Sigmoid colon (tissue), 4 donors: ENCODE measurements around the gene GPC5.

Source experiments
- EP300 ChIP-seq, 4 donors: sonication (generic); formaldehyde crosslinking; IDR thresholded peaks; one replicate each; pipeline ENCODE4 v1.6.1; 2017; ENCODE audit warnings: antibody characterized with exemption in 4 of 4
- POLR2A ChIP-seq, 2 donors: fragments of 450-650 bp; IDR thresholded peaks; one replicate each; pipeline ENCODE4 v1.6.1; 2016; ENCODE audit warnings: antibody characterized with exemption in 2 of 2, mild to moderate bottlenecking in 2 of 2, moderate library complexity in 2 of 2
- POLR2AphosphoS5 ChIP-seq, 4 donors: sonication (generic); formaldehyde crosslinking; IDR thresholded peaks; one replicate each; pipeline ENCODE4 v1.6.1; 2017; ENCODE audit warnings: antibody characterized with exemption in 4 of 4
- TF ChIP-seq, protein P1 (sequence below), 4 experiments: fragments of 450-650 bp in 3 of 4; fragments of 200-600 bp in 1 of 4; IDR thresholded peaks; one replicate each; pipeline ENCODE4 v1.5.1; 2016 to 2019; ENCODE audit warnings: antibody characterized with exemption in 4 of 4, mild to moderate bottlenecking in 3 of 4, moderate library complexity in 2 of 4

DNA sequence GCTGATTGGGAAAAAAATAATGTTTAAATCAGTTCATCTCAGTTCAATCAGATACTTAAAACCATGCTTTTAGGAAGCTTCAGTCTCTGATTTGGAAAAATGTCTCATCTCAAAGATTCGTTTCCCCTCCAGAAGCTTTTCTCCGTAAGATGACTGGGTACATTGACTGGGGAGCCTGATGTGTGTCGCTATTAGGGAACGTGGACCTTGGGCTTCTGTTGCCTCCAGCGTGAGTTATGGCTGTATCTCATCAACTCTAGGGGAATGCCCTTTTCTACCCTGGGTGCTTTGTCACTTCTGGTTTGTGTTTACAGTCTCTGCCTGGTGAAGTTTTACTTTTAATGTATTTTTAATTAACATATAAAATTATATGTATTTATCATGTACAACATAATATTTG is 1192.7 kb downstream of the GPC5 start:
- TF ChIP-seq, protein P1, sequence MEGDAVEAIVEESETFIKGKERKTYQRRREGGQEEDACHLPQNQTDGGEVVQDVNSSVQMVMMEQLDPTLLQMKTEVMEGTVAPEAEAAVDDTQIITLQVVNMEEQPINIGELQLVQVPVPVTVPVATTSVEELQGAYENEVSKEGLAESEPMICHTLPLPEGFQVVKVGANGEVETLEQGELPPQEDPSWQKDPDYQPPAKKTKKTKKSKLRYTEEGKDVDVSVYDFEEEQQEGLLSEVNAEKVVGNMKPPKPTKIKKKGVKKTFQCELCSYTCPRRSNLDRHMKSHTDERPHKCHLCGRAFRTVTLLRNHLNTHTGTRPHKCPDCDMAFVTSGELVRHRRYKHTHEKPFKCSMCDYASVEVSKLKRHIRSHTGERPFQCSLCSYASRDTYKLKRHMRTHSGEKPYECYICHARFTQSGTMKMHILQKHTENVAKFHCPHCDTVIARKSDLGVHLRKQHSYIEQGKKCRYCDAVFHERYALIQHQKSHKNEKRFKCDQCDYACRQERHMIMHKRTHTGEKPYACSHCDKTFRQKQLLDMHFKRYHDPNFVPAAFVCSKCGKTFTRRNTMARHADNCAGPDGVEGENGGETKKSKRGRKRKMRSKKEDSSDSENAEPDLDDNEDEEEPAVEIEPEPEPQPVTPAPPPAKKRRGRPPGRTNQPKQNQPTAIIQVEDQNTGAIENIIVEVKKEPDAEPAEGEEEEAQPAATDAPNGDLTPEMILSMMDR (IDR thresholded peaks at IDR 0.05), result no peak
- TF ChIP-seq POLR2A (IDR thresholded peaks at IDR 0.05) (no peak), EP300 (IDR thresholded peaks at IDR 0.05) (no peak), POLR2AphosphoS5 (IDR thresholded peaks at IDR 0.05) (no peak)
